ENCODE data around the gene ITFG1.
A peak's percentile ranks its signal among the peaks of the same experiment; 100 is the strongest.
"Not testable (repeated sequence)": the region's sequence is repeated elsewhere in the genome, so short reads cannot be mapped to it uniquely, and the experiment has no call there.

The ITFG1 gene

DNA sequence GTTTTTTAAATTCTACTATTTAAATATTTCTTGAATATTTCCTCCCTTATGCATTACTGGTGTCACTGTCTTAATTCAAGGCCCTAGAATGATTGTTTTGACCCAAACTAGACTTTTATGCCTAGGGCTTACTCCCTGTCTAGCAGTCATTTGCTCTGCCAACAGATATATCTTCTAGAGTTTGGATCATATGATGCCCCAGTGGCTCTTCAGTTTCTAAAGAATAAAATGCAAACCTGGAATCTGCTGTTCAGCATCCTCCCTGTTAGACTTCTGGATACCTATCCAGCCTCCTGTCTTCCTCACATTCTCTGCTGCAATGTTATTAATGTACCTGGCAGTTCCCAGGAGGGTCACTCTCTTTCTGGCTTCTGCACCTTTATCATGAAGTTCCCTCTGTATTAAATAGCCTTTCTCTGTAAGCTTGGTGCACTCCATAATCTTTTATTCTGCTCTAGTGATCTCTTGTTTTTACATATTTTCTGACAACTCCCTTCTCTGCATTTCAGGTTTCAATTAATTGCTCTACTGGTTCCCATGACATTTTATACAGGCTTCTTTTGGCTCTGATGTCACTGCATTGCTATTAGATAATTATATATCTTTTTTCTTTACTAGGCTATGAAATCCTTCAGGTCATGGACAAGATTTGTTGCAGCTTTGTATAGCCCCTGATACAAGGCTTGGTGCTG is 15.9 kb upstream of the ITFG1 start:
- H3K27ac ChIP-seq, result no peak overlapping the region
- no peak overlapping the region for H3K4me3 ChIP-seq

GRCh38 chr16:47475786-47476185 is 14.9 kb upstream of the ITFG1 start:
- no peak overlapping the region for H3K4me3 ChIP-seq
- H3K27ac ChIP-seq, result no peak overlapping the region

GRCh38 chr16:47473792-47474191 is 12.9 kb upstream of the ITFG1 start:
- Histone ChIP-seq H3K27ac (no peak overlapping the region), H3K4me3 (no peak overlapping the region)

DNA sequence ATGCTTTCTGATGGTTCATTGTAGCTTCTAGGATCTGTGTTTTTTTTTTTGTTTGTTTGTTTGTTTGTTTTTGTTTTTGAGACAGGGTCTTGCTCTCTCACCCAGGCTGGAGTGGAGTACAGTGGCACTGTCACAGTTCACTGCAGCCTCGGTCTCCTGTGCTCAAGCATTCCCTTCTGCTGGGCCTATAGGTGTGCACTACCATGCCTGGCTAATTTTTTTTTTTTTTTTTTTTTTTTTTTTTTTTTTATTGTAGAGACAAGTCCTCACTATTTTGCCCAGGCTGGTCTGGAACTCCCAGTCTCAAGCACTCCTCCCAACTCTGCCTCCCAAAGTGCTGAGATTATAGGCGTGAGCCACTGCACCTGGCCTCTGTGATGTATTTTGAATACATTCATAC is 12.1 kb upstream of the ITFG1 start:
- not testable (repeated sequence) for H3K4me3 ChIP-seq, H3K27ac ChIP-seq

- no peak overlapping the region for H3K4me3 ChIP-seq
- no peak overlapping the region for H3K27ac ChIP-seq
Measured at GRCh38 chr16:47470810-47471209, 9.9 kb upstream of the ITFG1 start.

DNA sequence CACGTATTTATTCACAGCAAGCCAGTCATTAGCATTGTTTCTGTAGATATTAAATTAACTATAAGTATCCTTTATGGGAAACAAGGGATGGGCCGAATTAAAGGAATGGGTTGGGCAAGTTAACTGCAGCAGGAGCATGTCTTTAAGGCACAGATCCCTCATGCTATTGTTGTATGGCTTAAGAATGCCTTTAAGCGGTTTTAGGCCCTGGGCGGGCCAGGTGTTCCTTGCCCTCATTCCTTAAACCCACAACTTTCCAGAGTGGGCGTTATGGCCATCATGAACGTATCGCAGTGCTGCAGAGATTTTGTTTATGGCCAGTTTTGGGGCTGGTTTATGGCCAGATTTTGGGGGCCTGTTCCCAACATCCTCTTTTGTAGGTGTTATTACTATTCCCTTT is 9.3 kb upstream of the ITFG1 start:
- Histone ChIP-seq H3K4me3 (no peak overlapping the region), H3K27ac (no peak overlapping the region)

DNA sequence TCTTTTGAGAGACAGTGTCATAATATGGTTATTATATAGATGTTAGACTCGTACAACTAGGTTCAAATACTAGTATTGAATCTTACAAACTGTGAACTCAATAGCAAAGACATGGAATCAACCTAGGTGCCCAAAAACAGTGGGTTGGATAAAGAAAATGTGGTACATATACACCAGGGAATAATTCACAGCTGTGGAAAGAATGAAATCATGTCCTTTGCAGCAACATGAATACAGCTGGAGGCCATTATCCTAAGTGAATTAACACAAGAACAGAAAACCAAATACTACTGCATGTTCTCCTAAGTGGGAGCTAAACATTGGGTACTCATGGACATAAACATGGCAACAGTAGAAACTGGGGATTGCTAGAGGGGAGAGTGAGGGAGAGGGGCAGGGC is 8.4 kb upstream of the ITFG1 start:
- no peak overlapping the region for H3K4me3 ChIP-seq
- no peak overlapping the region for H3K27ac ChIP-seq

DNA sequence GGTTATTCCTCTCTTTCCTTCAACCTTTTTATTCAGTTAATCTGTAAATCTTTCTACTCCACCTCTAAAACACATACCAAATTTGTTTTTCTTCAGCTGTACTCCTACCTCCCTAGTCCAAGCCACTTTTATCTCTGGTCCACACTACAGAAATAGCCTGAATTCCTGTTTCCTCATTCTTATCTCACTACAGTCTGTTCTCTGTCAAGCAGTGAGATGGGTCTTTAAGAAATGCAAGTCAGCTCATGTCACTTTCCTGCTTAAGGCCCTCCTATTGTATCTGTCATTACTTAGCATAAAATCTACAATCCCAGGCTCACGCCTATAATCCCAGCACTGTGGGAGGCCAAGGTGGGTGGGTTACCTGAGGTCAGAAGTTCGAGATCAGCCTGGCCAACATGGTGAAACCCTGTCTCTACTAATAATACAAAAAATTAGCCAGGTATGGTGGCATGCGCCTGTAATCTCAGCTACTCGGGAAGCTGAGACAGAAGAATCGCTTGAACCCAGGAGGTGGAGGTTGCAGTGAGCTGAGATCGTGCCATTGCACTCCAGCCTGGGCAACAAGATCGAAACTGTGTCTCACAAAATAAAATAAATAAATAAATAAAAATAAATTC is 7.3 kb upstream of the ITFG1 start:
- H3K4me3 ChIP-seq, H3K27ac ChIP-seq: not testable (repeated sequence)

DNA sequence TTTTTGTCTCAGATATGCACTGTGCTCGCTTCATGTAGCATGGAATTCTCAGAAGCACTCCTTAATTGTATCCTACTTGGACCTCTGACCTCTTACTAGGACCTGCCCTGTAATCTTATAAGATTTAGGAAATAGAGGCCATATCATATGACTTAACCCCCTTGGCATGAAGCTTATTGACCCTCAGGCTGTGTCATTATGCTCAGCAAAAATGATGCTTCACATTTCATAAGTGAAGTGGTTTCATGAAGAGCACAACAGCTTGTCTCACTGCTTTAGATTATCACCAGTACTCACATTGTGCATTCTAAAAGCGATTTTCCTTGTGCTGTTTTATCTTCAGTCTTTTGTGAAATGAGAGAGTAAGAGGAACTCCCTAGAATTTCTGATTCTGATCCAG is 6.6 kb upstream of the ITFG1 start:
- Histone ChIP-seq H3K4me3 (no peak overlapping the region), H3K27ac (no peak overlapping the region)

DNA sequence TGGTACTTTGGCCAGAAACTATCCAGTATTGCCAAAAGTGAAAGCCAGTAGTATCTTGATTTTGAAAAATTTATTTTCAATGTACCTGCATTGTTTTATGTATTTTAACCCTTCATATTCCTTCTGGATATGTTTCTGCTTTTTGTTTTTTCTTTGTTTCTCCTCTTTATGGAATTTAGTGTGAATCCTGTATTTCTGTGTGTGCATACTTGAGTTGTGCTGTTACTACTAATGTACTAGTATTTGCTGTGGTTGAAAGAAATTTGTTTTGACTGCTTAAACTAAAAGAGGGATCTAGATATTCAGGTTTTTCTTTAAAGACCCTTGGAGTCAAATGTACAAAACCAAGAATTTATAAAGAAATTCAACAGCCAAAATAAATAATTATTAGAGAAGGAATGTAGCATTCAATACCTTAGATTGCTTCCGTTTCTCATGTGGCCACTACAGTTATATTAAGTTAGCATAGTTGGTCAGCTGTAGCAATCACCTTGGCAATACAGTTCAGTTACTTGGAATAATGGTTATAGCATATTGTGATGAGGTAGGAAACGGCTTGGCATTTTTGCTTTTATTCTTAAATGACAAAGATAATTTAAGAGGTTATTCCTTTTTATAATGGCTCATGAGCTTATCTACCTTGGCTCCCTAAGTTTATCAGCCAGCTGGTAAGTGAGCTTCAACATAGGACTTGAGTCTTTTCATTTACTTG is 5.2 kb upstream of the ITFG1 start:
- Histone ChIP-seq H3K27ac (no peak overlapping the region), H3K4me3 (no peak overlapping the region)

- Histone ChIP-seq H3K27ac (peak overlapping the region in 1 of 21 experiments; percentile 12), H3K4me3 (no peak overlapping the region)
Measured at GRCh38 chr16:47463771-47464624, 3.1 kb upstream of the ITFG1 start.

GRCh38 chr16:47461598-47462266 is 869 bp upstream of the ITFG1 start:
- Histone ChIP-seq H3K4me3 (peak overlapping the region; percentile 64 to 98 (median 81)), H3K27ac (peak overlapping the region; percentile 86 to 100 (median 99))

DNA sequence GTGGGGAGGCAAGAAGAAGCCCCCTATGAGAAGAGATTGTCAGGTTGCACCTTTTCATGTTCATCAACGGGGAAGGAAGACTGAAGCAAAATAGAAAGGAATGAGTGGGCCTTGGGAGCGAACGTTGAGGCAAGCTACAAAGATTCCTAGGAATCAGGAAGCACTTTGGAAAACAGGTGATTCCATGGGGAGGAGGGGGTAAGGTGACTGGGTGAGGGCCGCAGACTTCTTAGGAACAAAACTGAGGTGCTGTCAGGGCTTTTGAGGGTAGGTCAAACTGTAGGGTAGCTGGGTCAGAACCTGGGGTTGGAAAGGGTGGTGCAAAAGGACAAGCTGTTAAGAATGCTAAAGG is 528 bp downstream of the ITFG1 start:
- peak overlapping the region; percentile 86 to 100 (median 99) for H3K27ac ChIP-seq
- H3K4me3 ChIP-seq, result peak overlapping the region; percentile 64 to 98 (median 81)

GRCh38 chr16:47459603-47460002 is 1.3 kb downstream of the ITFG1 start:
- Histone ChIP-seq H3K27ac (peak overlapping the region in 3 of 21 experiments; percentile 96 to 100 (median 99)), H3K4me3 (peak overlapping the region in 3 of 7 experiments; percentile 64 to 87 (median 81))

GRCh38 chr16:47458331-47458730 is 2.5 kb downstream of the ITFG1 start:
- H3K4me3 ChIP-seq, result no peak overlapping the region
- no peak overlapping the region for H3K27ac ChIP-seq

DNA sequence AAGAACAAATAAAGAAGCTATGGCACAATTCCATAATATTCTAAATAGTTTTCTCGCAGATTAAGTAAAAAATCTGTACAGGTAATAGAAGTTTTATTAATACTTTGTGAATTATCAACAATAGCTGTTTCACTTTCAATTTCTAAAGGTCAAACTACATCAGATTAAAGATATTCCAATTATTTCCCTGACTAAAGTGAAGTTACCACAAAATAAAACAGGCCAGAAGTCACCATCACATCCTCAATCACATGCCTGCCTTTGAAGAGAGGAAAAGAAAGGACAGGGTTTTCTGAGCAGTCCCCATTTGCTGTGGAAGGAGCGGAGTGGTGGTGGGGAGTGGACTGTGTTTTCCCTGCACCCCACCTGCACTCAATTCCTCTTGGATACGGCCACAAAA is 11.1 kb downstream of the ITFG1 start:
- no peak overlapping the region for H3K27ac ChIP-seq
- H3K4me3 ChIP-seq, result no peak overlapping the region

DNA sequence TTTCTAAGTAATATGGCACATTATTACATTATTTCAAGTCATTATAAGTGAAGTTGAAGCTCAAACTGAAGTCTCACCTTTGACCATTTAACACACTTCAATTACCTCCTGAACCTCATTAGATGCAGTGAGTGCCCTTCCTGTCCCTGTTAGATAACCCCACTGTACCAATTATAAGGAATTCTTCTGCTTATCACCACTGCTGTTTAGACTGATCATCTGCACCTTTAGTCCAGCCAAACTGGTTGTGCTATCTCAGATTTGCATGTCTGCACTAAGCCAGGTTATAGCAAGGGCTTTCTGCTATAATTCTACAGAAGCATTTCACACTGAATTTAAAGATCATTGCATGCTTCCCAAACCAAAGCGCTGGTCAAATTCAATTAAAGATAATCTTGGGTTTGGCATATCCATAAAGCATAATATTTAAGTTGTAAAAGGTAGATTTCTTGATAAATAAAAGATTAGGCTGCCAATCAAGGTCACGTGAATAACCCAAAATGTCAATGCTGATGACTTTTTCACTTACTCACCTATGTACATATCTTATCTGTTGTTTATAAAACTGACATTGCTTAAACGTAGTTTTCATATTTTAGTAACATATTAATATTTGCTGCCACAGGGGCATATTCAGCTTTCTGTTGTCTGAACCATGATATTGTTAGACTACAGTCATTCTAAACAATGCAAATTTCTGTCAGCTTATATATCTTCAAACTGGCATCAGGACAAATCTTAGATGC is 11.9 kb downstream of the ITFG1 start:
- Histone ChIP-seq H3K4me3 (no peak overlapping the region), H3K27ac (no peak overlapping the region)

DNA sequence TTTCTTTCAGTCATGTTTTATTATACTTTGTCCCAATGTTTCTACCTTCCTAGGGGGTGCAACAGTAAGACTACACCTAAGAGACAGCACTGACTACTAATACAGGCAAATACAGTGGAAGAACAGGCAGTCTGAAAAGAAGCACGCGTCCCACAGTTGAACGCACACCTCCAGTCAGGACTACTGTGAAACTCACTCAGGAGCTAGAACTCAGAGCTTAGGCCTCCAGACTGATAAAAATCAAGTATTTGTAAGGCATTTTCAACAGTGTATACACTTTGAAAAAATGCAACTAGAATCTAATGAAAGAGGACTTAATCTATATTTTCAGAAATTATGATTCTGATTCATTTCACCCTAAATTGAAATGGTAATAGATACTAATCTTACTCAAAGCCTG is 14.4 kb downstream of the ITFG1 start:
- H3K27ac ChIP-seq, result no peak overlapping the region

DNA sequence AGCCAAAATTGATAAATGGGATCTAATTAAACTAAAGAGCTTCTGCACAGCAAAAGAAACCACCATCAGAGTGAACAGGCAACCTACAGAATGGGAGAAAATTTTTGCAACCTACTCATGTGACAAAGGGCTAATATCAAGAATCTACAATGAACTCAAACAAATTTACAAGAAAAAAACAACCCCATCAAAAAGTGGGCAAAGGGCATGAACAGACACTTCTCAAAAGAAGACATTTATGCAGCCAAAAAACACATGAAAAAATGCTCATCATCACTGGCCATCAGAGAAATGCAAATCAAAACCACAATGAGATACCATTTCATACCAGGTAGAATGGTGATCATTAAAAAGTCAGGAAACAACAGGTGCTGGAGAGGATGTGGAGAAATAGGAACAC is 18.0 kb downstream of the ITFG1 start:
- not testable (repeated sequence) for H3K4me3 ChIP-seq, H3K27ac ChIP-seq

More for the DNA sequence above, 14.4 kb downstream of the ITFG1 start:
- no peak overlapping the region for H3K4me3 ChIP-seq

Measured in skin epidermis (tissue), 12 donors.